ENCODE data around the gene KRTAP19-1. TPM values are rescaled to one million over a fixed set of nuclear protein-coding genes. Genes with fewer than 3 reads are reported as not detected.

KRTAP19-1 gene
- total and polyA plus RNA-seq, 7 experiments from 2014 or later = not detected

GRCh38 chr21:30430170-30430655 lies 50.0 kb downstream of the KRTAP19-1 start, which contains the start of gene KRTAP13-4:
KRTAP13-4 (plus strand) TSS chr21:30430220; CDS start chr21:30430276, 56 bp downstream.
- Histone ChIP-seq H3K9me3 (ENCODE audit: control insufficient read depth in 2 of 3, low read length in 3 of 3) (no peaks in the 10 kb centered on the region), H3K27ac (ENCODE audit: low read depth, low read length) (no peak within 1 kb of the TSS), H3K4me1 (ENCODE audit: control insufficient read depth in 2 of 2, insufficient read depth in 2 of 2, low read length in 2 of 2) (no peaks in the 10 kb centered on the region), H3K36me3 (ENCODE audit: control insufficient read depth in 2 of 3, insufficient read depth in 3 of 3, low read length in 3 of 3) (no peaks in the 10 kb centered on the region), H3K27me3 (ENCODE audit: control insufficient read depth in 2 of 2, insufficient read depth in 2 of 2, low read length in 2 of 2) (no peaks in the 10 kb centered on the region), H3K4me3 (ENCODE audit: low read length) (no peak within 1 kb of the TSS)
- H3K4me1 Mint-ChIP-seq = no peaks in the 10 kb centered on the region
- peaks cover 0 to 4% (median 0%) of the 10 kb centered on the region in 11 donors for H3K9me3 Mint-ChIP-seq
- no peak for ATAC-seq
- no peak within 1 kb of the TSS for H3K4me3 Mint-ChIP-seq
- H3K27me3 Mint-ChIP-seq = peaks cover 4 to 23% (median 4%) of the 10 kb centered on the region in 5 donors
- H3K27ac Mint-ChIP-seq = no peak within 1 kb of the TSS
- ChIA-PET CTCF (no interaction called here), POLR2A (no interaction called here)
- intact Hi-C loops (cut with micrococcal nuclease) = no loop called here
- no peak for DNase-seq
- H3K36me3 Mint-ChIP-seq = no peaks in the 10 kb centered on the region

Other genes with a start within 250 kb of the KRTAP19-1 start
- not detected for gene KRTAP24-1, start 197.4 kb downstream of the KRTAP19-1 start, total RNA-seq
- gene KRTAP24-1, start 197.4 kb downstream of the KRTAP19-1 start, polyA plus RNA-seq = not detected
- not detected for gene KRTAP25-1, start 190.9 kb downstream of the KRTAP19-1 start, total RNA-seq
- gene KRTAP25-1, start 190.9 kb downstream of the KRTAP19-1 start, polyA plus RNA-seq = not detected
- gene KRTAP26-1, start 160.1 kb downstream of the KRTAP19-1 start, total RNA-seq = not detected
- gene KRTAP26-1, start 160.1 kb downstream of the KRTAP19-1 start, polyA plus RNA-seq = not detected
- not detected for gene KRTAP27-1, start 142.7 kb downstream of the KRTAP19-1 start, total RNA-seq
- gene KRTAP27-1, start 142.7 kb downstream of the KRTAP19-1 start, polyA plus RNA-seq = not detected
- gene KRTAP23-1, start 131.8 kb downstream of the KRTAP19-1 start, total RNA-seq = not detected
- gene KRTAP23-1, start 131.8 kb downstream of the KRTAP19-1 start, polyA plus RNA-seq = not detected
- gene KRTAP13-2, start 108.1 kb downstream of the KRTAP19-1 start, total RNA-seq = not detected
- not detected for gene KRTAP13-2, start 108.1 kb downstream of the KRTAP19-1 start, polyA plus RNA-seq
- gene KRTAP13-1, start 84.3 kb downstream of the KRTAP19-1 start, total RNA-seq = not detected
- not detected for gene KRTAP13-1, start 84.3 kb downstream of the KRTAP19-1 start, polyA plus RNA-seq
- gene KRTAP13-3, start 54.4 kb downstream of the KRTAP19-1 start, total RNA-seq = not detected
- gene KRTAP13-3, start 54.4 kb downstream of the KRTAP19-1 start, polyA plus RNA-seq = not detected
- gene KRTAP13-4, start 50.1 kb downstream of the KRTAP19-1 start, total RNA-seq = not detected
- not detected for gene KRTAP13-4, start 50.1 kb downstream of the KRTAP19-1 start, polyA plus RNA-seq
- gene KRTAP15-1, start 40.1 kb downstream of the KRTAP19-1 start, total RNA-seq = not detected
- not detected for gene KRTAP15-1, start 40.1 kb downstream of the KRTAP19-1 start, polyA plus RNA-seq
- not detected for gene KRTAP19-2, start 7.1 kb upstream of the KRTAP19-1 start, total RNA-seq
- not detected for gene KRTAP19-2, start 7.1 kb upstream of the KRTAP19-1 start, polyA plus RNA-seq
- not detected for gene KRTAP19-3, start 11.6 kb upstream of the KRTAP19-1 start, total RNA-seq
- gene KRTAP19-3, start 11.6 kb upstream of the KRTAP19-1 start, polyA plus RNA-seq = not detected
- not detected for gene KRTAP19-4, start 16.8 kb upstream of the KRTAP19-1 start, total RNA-seq
- not detected for gene KRTAP19-4, start 16.8 kb upstream of the KRTAP19-1 start, polyA plus RNA-seq
- gene KRTAP19-5, start 21.8 kb upstream of the KRTAP19-1 start, total RNA-seq = not detected
- gene KRTAP19-5, start 21.8 kb upstream of the KRTAP19-1 start, polyA plus RNA-seq = not detected
- gene KRTAP19-6, start 61.5 kb upstream of the KRTAP19-1 start, total RNA-seq = not detected
- not detected for gene KRTAP19-6, start 61.5 kb upstream of the KRTAP19-1 start, polyA plus RNA-seq
- gene KRTAP19-7, start 80.9 kb upstream of the KRTAP19-1 start, total RNA-seq = not detected
- gene KRTAP19-7, start 80.9 kb upstream of the KRTAP19-1 start, polyA plus RNA-seq = not detected
- not detected for gene KRTAP22-2, start 110.0 kb upstream of the KRTAP19-1 start, total RNA-seq
- not detected for gene KRTAP22-2, start 110.0 kb upstream of the KRTAP19-1 start, polyA plus RNA-seq
- not detected for gene KRTAP6-3, start 112.1 kb upstream of the KRTAP19-1 start, total RNA-seq
- gene KRTAP6-3, start 112.1 kb upstream of the KRTAP19-1 start, polyA plus RNA-seq = not detected
- not detected for gene KRTAP6-2, start 118.5 kb upstream of the KRTAP19-1 start, total RNA-seq
- gene KRTAP6-2, start 118.5 kb upstream of the KRTAP19-1 start, polyA plus RNA-seq = not detected
- gene KRTAP22-1, start 120.7 kb upstream of the KRTAP19-1 start, total RNA-seq = not detected
- not detected for gene KRTAP22-1, start 120.7 kb upstream of the KRTAP19-1 start, polyA plus RNA-seq
- gene KRTAP6-1, start 133.6 kb upstream of the KRTAP19-1 start, total RNA-seq = not detected
- not detected for gene KRTAP6-1, start 133.6 kb upstream of the KRTAP19-1 start, polyA plus RNA-seq
- not detected for gene KRTAP20-1, start 136.1 kb upstream of the KRTAP19-1 start, total RNA-seq
- not detected for gene KRTAP20-1, start 136.1 kb upstream of the KRTAP19-1 start, polyA plus RNA-seq
- gene KRTAP20-4, start 140.3 kb upstream of the KRTAP19-1 start, total RNA-seq = not detected
- gene KRTAP20-4, start 140.3 kb upstream of the KRTAP19-1 start, polyA plus RNA-seq = not detected
- gene KRTAP20-2, start 154.8 kb upstream of the KRTAP19-1 start, total RNA-seq = not detected
- not detected for gene KRTAP20-2, start 154.8 kb upstream of the KRTAP19-1 start, polyA plus RNA-seq
- gene KRTAP20-3, start 162.5 kb upstream of the KRTAP19-1 start, total RNA-seq = not detected
- gene KRTAP20-3, start 162.5 kb upstream of the KRTAP19-1 start, polyA plus RNA-seq = not detected
- not detected for gene KRTAP21-3, start 238.4 kb upstream of the KRTAP19-1 start, total RNA-seq
- gene KRTAP21-3, start 238.4 kb upstream of the KRTAP19-1 start, polyA plus RNA-seq = not detected